Stimulated activated CD8-positive, alpha-beta memory T cell treated with anti-CD3 and anti-CD28 coated beads, Interleukin-7, amount 100 ng/mL, for 4 hours (primary cell): Measurements from ENCODE around the gene ALKBH6.
"Not testable (repeated sequence)": the region's sequence is repeated elsewhere in the genome, so short reads cannot be mapped to it uniquely, and the experiment has no call there.

Source experiments
- DNase-seq, 2 donors: peaks; one replicate each; pipeline ENCODE4 v3.0.0-alpha.2; 2020; ENCODE audit warnings: low read depth in 2 of 2

The ALKBH6 gene

DNA sequence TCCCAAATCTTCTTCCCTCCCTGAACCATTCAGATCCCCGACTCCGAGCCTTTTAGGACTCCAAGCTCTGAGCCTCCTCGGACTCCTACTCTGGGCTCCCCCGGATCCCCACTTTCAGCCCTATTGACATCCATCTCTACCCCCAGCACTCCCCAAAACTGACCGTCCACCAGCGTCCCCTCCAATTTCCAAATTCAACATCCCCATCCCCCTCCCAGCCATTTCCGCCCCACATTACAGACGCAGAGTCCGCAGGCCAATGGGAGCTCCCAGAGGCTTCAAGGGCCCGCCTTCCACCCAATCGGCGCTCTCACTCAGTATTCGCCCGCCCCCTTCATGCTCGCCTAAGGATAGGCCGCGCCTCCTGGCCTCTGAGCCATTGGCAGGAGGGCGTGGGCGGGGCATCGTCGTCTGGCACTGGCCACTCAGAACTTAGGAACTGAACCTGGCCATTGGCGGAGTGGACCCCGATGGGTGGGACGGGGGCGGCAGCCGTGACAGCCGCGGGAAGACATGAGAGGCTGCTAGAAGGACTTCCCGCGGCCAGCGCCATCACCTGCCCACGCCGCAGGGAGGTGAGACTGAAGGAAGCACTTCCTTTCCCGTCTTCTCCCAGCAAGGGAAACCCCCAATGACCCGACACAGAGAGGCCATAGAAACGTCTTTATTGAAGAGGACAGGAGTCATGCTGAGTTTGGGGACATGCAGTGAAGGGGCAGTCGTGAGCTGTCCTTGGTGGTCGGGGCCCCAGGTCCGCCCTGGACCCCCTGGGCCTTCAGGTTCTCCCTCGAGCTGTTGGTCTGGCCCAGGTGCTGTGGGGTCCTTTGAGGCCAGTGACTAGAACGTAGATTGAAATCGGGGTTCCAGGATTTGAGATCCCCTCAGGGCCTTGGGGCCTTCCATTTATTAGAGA is at the start of gene ALKBH6:
TSS of gene ALKBH6 (minus strand) at position 202 of the 913 bp plus-strand sequence. CDS start 816 bp downstream, outside the sequence.
- peak; percentile 98 to 99 for DNase-seq

DNA sequence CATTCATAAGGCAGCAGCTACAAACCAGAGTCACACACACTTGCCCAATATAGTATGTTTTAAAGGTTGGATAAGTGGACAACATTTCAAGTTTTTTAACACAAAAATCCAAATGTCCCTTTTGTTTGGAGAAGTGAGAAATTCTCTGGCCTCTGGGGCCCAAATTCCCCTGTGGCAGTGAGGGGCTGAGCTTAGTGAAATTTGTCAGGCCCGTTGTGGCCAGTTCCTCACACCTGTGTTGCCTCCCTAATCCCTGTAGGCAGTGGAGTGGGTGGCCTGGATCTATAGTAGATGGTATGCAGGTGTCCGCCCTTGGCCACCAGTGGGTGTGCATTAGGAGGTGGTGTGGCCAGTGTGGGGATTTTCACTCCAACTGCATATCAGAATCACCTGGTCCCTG is 47.4 kb upstream of the ALKBH6 start:
- no peak for DNase-seq

GRCh38 chr19:36060430-36060829 is 46.4 kb upstream of the ALKBH6 start:
- DNase-seq, result no peak

DNA sequence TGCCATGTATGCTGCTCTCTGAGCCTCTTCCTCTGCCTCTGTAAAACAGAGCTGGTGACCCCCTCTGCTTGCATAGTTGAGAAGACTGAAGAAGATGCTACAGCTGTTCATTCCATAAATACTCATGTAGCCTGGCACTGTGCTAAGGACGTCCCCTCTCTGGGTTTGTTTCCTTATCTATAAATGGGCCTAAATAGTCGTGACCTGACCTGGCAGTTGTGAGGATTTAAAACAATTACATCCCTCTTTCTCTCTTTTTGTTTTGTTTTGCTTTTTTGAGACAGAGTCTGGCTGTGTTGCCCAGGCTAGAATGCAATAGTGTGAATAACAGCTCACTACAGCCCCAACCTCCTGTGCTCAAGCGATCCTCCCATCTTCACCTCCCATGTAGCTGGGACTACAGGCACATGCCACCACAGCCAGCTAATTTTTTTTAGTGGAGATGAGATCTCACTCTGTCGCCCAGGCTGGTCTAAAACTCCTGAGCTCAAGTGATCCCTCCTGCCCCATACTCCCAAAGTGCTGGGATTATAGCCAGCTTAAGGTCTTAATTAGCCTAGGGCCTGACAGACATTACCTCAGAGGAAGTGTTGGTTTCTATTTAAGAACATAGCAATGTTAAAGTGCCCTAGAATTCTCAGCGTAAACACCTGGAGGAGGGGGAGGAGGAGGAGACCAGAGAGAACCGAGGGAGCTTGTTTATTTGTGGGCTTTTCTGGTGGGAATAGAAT is 45.3 kb upstream of the ALKBH6 start:
- no peak for DNase-seq

DNA sequence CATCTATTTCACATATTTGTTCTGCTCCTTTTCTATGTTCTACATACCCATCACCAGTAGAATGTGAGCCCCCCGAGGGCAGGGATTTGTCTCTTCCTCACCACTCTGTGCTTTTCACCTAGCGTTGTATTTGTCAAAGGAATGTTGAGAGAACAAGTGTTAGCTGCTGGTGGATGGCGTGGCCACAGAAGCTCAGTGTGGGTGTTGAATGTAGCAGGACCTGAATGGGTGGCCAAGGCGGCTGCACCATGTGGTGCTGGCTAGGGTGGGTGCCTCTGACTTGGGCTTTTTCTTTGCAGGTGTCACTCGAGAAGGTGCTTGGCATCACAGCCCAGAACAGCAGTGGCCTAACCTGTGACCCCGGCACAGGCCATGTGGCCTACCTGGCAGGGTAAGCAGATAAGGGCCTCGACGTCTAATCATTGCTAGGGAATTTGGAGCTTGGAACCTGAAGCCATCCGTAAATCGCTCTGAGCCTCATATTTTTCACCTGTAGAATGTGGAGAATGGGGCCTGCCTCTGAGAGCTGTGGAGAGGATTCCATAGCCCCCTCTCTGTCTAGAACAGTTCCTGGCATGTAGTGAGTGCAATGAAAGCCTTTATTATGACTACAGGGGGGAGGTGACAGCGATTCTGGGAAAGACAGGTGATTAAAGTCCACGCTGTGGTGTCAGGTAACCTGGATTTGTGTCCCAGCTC is 44.6 kb upstream of the ALKBH6 start:
- no peak for DNase-seq

- peak; percentile 89 to 92 for DNase-seq
Measured at GRCh38 chr19:36054733-36055686, 41.0 kb upstream of the ALKBH6 start, which contains the start of gene WDR62. Gene WDR62, plus strand, starts transcription at chr19:36054897. Its CDS starts 75 bp downstream, at chr19:36054972.

DNA sequence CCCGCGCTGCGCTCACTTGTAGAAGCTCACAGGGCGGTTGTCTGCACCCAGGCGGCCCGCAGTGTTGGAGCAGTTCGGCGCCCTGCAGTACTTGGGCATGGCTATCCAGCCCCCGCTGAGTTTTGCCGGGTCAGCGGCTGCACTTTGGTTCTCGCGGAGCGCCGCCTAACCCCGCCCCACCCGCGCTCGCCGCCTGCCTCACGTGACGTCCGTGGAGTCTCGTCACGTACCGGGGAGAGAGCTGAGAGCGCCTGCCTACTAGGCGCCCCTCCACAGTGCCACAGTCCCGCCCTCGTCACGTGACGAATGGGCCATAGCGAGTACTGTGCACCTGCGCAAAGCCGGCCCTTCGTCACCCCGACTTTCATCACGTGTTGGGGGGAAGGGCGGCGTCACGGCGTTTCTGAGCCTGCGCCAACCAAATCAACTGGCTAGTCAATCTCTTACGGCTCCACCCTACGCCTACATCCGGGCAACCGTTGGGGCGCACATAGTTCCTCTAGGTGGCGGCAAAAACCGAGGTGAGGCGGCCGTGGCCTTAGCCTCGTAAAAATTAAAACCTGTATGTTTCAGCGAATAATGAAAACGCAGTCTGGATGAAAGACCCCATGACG is 40.2 kb upstream of the ALKBH6 start, which contains the start of gene THAP8:
TSS of gene THAP8 (minus strand) at position 167 of the 614 bp plus-strand sequence. CDS start at position 99, 68 bp downstream.
- DNase-seq, result peak; percentile 100

GRCh38 chr19:36051637-36052036 is 37.6 kb upstream of the ALKBH6 start:
- DNase-seq, result no peak

GRCh38 chr19:36051236-36051635 is 37.2 kb upstream of the ALKBH6 start:
- no peak for DNase-seq

DNA sequence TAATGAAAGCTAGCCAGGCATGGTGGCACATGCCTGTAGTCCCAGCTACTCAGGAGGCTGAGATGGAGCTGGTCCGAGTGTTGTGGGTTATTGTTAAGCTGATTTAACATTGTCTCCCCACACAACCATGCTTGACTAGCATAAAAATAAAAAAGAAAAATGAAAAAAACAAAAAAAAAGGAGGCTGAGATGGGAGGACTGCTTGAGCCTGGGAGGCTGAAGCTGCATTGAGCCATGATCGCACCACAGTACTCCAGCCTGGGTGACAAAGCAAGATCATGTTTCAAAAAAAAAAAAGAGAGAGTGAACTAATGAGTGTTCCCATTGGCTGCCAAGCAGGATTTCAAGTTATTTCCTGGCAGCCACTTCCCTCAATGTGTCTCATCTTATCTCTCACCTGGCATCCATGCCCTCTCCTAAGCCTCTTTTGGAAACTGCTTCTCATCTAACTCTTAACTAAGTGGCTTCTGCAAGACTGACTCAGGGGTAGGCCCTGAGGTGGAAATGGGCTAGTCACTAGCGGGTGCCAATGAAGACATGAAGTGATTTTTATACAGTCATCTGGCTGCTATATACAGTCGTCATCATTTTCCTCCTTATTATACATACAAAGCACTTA is 35.2 kb upstream of the ALKBH6 start:
- no peak for DNase-seq

GRCh38 chr19:36047835-36048234 is 33.8 kb upstream of the ALKBH6 start:
- no peak for DNase-seq

DNA sequence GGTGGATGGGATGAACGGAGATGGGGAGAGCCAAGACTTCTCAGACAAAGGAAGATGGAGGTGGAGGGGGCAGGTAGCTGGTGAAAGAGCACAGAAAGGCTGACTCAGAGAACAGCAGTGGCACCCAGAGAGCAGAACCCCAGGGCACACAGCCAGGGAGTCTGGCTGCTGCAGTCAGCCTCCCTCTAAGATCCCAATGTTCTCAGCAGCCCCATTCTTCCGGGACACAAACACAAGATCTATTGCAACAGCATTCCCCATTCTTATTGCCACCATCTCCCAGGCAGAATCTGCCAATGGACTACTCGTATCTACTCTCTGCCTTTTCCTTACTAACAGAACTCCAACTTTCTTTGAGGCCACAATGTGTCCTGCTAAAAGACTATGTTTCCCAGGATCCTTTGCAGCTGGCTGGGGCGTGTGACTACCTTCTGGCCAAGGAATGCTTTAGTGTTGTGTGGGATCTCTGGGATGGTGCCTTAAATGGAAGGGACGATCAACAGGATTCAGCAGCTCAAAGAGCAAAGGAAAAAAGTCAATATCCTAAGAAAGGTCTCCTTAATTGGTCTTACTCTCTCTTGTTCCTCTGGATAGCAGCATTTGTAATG is 32.5 kb upstream of the ALKBH6 start:
- DNase-seq, result no peak

GRCh38 chr19:36043952-36044351 is 29.9 kb upstream of the ALKBH6 start:
- DNase-seq, result no peak

DNA sequence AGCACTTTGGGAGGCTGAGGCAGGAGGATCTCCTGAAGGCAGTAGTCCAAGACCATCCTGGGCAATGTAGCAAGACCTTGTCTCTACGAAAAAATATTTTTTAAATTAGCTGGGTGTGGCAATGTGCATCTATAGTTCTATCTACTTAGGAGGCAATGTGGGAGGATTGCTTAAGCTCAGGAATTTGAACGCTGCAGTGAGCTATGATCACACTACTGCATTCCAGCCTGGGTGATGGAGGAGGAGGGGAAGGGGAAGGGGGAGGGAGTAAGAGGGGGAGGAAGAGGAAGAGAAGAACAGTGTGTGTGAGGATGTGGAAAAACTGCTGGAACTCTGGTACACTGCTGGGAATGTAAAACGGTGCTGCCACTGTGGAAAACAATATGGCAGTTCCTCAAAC is 27.8 kb upstream of the ALKBH6 start:
- no peak for DNase-seq

DNA sequence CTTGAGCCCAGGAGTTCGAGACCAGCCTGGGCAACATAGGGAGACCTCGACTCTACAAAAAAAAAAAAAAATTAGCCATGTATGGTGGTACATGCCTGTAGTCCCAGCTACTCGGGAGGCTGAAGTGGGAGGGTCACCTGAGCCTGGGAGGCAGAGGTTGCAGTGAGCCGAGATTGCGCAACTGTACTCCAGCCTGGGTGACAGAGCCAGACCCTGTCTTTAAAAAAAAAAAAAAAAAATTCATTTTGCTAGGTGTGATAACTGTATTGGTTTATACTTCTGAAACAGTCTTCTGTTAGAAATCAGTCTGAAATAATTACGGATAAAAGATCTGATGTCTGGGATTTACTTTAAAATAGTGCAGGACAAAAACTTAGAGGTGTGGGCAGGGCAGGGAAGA is 27.1 kb upstream of the ALKBH6 start:
- not testable (repeated sequence) for DNase-seq

DNA sequence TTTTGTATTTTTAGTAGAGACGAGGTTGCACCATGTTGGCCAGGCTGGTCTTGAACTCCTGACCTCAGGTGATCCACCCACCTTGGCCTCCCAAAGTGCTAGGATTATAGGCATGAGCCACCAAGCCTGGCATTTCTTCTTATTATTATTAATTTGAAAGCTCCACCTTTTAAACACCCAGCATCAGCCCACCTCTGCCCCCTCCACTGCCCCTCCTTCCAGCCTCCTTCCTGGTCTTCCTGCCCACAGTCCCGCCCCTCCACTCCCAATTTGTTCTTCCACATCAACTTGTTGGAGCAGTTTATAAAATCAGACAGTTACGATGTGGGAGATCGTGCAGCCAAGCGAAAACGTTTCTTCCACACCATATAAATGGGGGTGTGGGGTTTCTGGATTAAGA is 26.5 kb upstream of the ALKBH6 start:
- DNase-seq, result no peak

GRCh38 chr19:36032251-36033104 is 18.5 kb upstream of the ALKBH6 start, which contains the start of gene CLIP3:
Gene CLIP3, minus strand, starts transcription at chr19:36032873. Its CDS starts 516 bp downstream, at chr19:36032357.
- DNase-seq, result peak; percentile 21 to 56

GRCh38 chr19:36031308-36031707 is 17.3 kb upstream of the ALKBH6 start:
- no peak for DNase-seq
